HG03469 (cell line): ENCODE data around the gene CRIM1.

Source experiments
- ATAC-seq: cut with Tn5 transposase; IDR thresholded peaks from one replicate; pipeline ENCODE4 v1.9.1; 2021; ENCODE audit warnings: mild to moderate bottlenecking, moderate library complexity, moderate number of reproducible peaks; ENCODE audit not compliant: unreplicated experiment

Gene CRIM1

DNA sequence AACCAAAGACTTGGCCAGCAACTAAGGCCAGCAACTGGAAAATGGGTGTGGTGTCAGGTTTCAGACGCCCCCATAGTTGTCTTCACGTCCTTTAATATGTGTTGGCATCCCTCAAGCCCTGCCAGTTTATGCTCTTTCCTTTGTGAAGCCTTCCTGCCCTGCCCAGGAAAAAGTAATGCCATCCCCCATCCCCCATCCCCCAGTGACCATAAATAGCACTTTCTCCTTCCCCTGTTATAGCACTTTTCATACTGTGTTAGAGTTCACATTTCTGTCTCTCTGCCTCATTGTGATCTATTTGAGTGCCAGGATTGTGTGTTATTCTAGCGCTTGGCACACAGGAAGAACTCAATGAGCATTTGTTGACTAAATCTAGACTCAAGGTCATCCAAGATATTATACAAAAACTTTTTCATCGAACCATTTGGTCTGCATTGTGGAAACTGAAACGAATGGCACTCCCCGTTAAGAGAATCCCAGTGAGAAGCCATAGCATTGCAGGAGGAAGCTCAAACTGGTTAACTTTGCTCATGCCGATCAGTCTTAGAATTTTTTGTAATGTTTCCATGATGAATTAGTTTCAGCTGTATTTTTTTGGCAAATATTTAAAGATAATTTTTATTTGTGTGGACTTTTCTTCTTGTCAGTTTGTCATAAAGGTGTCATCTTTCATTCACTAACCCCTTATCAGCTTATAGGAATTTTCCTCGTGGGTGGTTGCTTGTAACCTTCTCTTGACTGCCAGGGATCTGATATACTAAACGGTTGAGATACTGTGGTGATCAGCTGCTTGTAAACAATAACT, 15.7 kb downstream of the CRIM1 start:
- no peak for ATAC-seq

DNA sequence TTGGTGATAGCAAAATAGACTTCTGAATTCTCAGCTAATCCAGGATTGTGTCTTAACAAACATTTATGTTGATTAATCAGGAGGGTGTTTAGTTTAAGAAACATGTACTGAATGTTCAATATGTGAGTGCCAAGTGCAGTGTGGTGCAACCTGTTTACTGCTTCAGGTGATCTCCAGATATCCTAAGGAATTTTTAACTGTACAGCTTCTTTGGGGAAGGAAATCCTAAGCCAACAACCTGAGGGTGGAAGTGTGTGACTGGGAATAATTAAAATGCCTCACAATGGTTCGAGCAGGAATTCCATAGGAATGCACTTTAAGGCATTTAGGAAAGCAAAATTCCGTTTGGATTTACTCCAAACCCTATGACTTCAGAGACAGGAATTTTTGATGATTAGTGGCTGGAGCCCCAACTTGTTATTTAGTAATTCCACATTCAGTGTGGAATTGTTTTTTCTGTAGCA, 16.4 kb downstream of the CRIM1 start:
- no peak for ATAC-seq

DNA sequence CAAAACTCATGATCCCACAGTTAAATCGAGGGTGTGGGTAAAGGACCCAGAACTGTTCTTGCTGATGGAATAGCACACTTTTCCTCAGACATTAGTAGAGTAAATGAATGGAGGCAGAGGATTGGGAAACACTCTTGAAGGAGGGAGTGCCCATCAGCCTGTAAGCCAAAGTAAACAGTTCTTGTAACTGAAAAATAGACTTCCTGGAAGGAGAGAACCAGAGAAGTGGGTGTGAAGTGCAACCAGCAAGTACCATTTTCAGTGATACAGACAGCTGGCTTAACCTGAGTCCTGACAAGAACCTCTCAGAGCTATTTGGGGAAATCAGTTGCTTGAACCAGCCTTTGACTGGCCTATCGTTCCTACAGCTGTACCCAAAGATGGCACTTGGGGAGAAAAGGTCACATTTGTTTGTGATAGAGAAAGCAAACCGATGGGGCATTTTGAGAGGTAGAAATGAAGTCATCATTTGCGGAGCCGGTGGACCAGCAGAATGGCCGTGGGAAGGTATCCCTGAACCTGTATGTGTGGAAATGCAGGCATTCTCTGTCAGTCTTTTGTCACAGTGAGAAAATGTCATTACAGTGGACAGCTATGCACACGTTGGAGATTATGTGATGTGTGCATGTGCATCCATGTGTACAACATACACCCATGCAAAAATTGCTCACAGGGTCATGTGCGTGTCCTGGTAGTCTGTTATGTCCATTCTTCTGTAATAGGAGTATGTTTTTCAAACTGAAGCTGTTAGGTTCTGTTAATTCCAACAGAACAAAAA, 17.8 kb downstream of the CRIM1 start:
- ATAC-seq = no peak

DNA sequence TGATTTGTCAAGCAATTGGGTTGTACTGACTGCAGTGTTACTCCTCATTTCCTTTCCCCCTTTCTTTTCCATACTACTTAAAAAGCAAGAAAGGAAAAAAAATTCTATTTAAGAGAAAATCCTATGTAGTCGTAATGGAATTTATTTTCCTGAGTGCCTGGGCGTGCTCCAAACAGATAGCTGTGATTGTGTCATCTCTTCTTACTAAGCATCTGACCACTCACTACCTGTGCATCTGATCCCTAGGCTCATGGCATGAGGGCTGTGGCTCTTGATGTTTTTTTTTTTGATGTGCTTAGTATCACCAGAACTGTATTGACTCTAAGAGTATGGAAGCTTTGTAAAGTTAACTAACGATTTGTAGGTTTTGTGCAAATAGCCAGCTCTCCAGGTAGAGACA, 19.0 kb downstream of the CRIM1 start:
- no peak for ATAC-seq

DNA sequence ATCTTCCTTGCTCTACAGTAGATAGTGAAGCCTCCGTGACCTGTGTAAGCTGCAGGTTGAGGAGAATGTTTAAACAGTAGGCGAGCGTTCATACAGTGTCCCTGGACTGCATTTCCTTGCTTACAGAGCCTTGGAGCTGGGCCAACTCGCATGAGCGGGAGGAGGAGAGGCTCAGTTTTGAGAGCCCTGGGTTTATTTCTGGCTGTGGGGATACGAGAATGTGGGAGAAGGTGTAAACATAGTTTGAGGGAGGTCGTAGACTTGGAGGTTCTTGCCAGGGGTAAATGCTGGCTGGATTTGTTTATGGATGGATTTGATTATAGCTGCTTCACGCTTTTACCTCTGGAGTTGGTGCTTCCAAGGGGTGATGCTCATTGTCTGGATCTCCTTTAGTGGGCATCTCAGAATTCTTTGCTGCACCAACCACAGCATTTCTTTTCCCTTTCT, 20.8 kb downstream of the CRIM1 start:
- no peak for ATAC-seq

DNA sequence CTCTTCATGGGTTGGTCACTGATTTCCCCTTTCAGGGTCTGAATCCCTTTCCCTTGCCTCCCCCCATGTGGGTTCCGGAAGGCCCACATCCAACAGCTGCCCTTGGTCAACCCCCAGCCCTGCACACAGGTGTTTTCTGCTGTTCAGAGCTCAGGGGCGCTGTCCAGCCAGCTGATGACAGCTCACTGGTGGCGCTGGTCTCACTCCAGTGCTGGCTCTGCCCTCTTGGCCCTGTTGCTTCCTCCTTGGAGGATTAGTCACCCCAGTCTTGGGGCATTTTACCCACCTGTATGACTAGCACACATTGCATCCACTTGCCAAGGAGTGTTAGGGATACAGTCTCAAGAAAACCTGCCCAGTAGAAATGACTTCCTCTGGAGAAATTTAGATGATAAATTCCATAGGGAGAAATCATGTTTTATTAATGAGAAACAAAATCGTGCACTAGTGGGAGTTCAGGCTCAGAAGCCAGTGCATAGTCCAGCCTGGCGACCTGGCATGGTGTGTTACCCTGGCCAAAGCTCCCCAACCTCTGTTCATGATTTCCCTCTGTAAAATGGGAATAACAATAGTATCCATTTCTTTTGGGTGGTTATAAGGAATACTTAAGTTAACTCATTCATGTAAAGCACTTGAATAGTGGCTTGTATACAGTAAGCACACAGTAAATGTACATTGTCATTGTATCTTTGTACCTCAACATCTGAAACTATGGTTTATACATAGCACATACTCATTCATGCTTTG, 21.6 kb downstream of the CRIM1 start:
- no peak for ATAC-seq

DNA sequence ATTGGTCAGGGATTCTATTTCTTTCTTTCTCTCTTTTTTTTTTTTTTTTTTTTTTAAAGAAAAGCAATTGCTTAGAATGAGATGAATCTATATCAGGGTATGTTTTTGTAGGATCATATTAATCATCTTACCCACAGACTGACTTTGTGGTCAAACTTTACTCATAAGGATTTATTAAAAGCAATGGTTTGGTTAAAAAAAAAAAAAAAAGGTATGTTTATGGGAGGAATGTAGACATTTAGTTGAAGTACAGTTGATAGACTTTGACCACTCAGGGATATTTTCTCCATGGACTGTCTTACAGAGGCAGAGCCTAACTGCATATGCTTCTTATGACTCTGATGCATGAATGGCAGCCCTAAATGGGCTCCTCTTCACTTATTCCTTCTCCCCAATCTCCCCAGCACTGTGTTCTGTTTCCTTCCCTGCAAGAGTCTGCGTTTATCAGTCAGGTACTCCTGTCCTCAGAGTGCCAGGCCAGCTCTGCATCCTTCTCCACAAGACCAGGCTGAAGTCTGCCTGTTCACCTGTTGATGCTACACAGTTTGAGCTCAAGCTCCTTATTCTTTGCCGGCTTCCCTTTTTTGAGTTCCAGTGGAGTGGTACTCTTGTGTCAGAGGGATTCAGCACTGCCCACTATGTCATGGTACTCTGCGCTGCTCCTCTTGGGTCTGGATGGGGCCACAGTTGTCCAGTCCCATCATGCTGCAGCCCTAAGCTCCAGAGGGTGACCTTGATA, 24.3 kb downstream of the CRIM1 start:
- no peak for ATAC-seq

DNA sequence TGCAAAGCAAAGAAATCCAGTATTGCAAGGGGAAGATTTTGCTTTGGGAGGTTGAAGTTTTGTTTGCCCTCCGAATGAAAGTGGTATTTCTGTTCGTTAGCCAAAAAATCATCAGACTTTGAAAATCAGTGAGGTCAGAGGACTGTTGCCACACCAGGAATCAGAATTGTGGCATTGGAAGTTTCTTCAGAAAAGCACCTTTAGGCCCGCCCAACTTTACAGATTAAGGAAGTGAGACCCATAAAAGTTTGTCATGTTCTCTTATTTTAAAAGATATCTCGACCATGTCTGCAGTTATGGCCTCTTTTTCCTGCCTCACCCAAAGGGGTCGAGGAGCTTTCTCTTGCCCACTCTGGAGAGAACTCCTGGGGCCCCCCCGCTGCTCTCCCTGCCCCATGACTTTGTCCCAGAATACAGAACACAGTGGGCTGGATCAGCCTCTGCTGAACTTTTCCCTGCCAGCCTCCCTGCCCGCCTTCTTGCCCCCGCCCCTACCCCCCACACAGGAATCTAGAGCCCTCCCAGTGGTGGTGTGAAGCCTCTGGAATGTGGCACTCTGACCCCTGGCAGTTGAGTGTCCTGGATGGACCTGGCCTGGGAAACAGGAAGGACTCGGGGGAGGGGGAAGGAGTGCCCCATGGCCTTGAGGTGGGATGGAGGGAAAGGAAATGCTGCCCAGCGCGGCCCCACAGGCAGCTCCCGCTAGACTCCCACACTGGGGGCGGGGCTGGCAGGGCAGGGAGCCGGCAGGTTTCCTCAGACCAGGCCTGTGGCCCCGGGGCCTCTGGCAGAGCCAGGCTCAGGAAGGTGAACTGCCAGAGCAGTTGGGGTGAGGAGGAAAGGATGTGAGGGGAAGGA, 25.3 kb downstream of the CRIM1 start:
- no peak for ATAC-seq

DNA sequence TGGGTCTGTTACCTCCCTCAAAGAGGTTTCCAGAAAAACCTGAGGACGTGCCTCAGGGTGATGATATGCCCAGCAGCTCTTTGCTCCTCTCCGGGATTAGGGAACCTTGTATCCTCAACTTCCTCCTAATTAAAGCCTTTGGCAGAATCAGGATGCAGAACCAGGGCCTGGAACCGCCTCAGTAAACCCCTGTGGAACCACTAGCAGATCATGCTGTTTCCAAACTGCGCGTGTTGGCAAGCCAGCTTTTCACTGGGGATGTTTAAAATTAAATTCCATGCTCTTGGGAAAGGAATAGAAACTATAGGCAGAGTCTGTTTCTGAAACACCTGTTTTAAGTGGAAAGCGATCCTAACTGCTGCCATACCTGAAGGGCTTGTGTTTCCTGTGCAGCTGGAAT, 26.4 kb downstream of the CRIM1 start:
- no peak for ATAC-seq

DNA sequence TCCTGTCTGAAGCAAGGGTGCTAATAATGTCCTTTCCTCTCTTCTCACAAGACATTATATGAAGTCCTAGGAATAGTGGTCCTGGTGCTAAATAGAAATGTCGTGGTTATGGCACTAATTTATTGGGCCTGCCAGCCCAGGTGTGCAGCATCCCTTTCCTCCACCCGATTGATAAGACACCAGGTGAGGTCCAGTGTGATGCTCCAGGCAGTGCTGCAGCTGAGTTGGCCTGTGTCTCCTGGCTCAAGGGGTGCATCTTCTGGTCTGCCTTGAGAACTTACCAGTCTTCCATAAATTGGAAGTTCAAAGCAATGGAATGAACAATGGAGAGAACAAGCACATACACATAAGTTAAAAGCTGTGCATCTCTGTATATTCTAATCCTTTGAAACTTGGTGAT, 26.9 kb downstream of the CRIM1 start:
- no peak for ATAC-seq

DNA sequence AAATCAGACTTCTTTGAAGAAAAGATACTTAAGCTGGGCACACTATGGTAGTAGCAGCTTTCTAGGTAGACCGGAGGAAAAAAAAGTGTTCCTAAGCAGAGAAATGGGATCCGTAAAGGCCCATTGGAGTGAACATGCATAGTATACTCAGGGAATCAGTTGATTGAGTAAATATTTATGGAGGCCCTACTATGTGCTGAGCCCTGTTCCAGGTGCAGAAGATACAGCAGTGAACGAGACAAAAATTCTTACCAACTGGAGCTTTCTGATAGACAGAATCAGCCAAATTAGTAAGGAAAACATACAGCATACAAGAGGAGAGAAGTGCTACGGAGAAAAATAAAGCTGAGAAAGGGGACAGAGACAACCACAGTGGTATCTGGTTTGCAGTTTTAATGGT, 28.1 kb downstream of the CRIM1 start:
- no peak for ATAC-seq

DNA sequence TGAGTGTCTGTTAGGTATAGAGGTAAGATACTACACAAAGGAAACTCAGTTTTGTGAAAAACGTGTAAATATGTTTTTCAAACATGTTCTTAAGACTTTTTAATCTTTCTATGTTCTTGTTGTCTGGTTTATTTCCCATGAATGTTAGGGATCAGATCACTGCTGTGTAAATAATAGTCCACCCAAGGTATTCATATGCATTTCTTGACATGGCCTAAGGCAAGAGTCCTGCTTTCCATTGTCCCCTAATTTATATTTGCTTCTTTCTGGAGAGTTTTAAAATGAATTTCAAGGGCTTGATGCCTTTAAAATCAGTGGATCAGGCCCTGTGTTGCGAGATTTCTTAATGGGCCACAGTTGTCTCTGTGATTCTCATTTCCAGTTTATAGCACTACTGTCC, 28.9 kb downstream of the CRIM1 start:
- ATAC-seq = no peak

DNA sequence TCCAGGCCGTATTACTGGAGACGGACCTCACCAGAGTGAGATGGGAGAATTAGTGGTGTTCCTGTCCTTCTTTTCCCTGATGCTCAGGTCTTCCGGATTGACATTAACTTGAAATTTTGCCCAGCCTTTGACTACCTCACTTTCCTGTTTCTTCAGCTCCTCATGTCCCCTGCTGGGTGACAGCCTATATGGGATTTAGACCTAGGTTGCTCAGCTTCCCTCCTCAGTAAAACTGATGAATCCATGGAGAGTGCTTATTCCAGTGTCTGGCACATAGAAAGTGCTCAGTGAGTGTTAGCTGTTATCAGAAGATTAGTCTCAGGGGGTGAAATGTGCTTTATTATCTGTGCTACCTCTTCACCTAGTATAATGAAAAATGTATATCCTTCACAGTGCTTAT, 30.0 kb downstream of the CRIM1 start:
- ATAC-seq = no peak

DNA sequence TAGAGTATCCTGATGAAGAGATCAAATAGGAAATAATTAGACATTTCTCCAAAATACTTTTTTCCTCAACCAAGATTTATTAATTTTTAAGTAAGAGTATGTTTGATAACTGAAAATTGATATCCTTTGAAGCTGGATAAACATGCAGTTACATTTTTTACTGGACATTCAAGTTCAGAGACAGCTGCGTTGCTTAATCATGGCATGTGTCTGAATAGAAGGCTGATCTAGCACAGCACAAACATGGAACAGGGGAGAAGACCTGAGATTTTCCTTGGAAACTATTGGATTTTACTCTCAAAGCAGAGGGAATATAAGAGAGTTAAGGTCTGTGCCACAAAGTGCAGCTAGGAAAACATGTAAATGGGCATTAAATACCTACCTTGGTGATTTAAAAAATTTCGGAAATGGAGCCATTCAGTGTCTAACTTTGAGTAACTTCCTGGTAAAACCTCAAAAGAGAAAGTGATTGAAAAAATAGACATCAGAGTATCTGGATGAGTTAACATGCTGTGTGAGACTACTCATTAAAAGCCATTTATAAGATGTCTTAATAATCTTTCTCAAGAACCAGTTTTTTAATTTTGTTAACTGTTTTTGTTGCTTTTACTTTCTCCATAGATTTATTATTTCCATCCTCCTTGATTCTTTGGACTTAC, 31.8 kb downstream of the CRIM1 start:
- no peak for ATAC-seq

DNA sequence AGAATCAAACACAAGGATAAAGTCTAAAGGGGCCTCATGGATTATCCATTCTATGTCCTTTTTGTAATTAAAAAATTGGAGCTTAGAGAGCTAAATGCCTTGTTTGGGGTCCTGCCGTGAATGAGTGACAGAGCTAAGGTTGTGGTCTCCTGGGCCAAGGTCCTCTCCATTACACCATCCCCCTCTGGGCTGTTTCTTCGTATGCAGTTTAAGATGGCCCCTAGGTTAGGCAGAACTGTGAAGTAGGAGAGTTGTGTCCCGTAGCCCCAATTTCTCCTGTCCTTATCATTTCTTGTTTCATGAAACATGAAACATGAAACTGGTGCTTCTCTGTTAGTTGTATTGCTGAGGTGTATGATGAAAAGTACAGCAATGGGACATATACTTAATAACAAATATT, 32.9 kb downstream of the CRIM1 start:
- no peak for ATAC-seq

DNA sequence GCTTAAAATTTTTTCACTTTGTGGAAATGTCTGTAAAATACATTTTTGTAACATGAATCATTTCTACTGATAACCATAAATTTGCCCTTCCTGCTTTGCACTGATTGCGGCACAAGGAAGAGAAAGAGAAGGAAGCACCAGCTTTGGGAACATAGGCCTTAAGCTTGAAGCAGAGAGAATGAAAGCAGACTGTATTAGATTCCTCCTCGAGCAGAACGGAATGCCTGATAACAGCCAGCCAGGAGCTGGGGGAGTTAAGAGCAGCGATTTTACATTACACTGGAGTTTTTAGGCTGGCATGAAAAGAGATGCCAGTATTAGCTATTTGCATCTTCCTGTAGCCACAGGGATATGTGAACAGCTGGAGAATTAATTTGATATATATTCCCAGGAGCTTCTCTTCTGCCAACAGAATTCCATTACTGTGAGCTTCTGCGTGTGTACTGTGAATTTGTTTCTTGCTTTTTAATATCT, 33.5 kb downstream of the CRIM1 start:
- ATAC-seq = no peak

DNA sequence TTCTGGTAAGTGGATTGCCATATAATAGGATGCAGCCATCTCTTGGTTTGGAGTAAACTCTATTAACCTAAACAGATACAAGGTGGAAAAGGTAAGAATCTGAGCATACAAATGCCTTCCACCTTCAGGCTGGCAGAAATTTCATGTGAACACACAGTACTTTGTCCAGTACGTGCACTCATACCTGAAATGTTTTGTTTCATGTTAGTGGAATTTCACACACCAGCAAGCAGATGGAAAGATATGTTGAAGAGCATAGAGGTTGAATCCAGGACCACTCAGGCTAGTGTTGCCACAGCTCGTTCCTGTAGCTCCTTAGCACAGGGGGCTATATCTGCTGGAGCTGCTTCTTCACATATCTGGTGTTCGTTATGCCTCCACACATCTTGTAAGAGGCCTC, 34.0 kb downstream of the CRIM1 start:
- ATAC-seq = no peak

DNA sequence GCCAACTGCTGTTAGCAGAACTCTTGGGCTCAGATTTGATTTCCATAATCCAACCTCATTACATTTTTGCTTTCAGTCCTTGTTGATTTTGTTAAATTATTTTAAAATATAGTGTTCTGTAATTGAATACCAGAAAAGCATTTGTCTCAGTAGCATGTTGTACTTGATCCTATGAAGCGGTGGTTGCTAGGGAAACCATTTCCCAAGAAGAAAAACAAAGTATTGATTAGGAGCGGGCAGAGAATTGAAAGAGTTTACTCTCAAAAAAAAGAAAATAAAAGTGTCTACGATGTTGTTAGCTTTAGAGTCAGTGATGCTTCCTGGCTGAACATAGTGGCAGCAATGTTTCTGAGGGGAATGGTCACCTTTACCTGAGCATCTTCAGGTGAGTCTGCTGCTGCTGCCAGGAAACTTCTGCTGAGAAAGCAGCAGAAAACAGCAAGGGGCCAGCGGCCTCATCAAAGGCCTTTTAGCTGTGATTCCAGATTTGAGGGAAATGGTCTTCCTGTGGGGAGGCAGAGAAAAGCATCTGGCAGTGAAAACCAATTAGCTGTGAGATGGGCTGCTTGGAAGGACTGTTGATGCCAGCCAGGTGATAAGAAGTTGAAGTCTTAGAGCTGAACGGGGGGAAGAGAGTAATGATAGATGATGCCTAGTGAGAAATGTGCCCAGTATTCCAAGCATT, 37.1 kb downstream of the CRIM1 start:
- no peak for ATAC-seq
